RKO (cell line): ENCODE data around the gene ABHD12B.
"Not testable (repeated sequence)": the region's sequence is repeated elsewhere in the genome, so short reads cannot be mapped to it uniquely, and the experiment has no call there.

Experiments
- DNase-seq: peaks from one replicate; pipeline ENCODE4 v3.0.0-alpha.2; 2016; ENCODE audit warnings: low spot score

ABHD12B gene

GRCh38 chr14:50897005-50897404 lies 25.2 kb downstream of the ABHD12B start:
- not testable (repeated sequence) for DNase-seq

- no peak for DNase-seq
These were observed 25.9 kb downstream of the ABHD12B start for GRCh38 chr14:50897658-50898175.

DNA sequence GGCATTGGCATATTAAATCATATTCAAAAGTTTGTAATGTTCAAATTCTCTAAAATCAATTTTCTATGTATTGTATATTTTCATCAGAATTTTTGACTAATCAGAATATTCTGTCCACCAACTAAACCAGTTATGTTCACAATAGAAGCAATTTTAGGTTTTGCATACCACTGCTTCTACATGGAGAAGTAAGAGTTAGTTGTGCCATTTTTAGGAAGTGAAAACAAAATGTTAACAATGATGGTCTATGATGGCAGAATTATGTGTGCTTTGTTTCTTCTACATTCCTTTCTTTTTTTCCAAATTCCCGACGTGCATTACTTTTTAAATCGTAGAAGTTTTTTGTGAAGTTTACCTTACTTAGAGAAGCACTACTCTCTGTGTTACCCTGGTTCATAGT lies 29.5 kb downstream of the ABHD12B start:
- DNase-seq: no peak

GRCh38 chr14:50904719-50905118 lies 32.9 kb downstream of the ABHD12B start:
- no peak for DNase-seq

DNA sequence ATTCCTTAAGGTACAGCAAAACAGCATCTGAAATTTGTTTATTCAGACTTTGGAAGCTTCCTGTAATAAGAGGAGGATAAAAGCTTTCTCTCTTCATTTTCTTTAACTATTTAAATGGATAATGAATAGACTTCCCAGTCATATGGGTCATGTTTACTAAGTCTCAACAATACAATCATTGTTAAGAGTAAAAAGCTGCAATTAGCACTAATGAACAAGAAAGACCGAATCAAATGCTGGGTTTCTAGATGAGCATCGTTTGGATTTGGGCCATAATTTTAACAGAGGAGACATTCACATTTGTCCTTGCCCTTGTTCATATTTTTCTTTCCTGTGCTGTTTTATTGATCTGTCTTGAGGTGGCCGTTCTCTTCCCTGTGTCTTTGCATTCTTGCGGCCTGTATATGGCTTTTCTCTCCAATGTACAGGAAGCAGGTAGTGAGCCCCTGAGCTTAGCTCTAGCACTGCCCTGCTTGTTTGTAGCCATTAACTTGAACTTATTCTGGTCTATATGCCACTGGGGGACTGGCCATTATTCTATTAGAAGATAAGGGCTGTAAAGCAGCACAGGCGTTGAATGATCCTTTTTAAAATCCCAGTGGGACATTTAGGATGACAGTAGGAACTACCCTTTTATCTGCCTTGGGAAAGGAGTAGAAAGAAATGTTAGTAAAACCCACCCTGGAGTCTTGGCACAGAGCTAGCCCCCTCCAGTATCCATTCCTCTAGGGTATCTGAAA lies 34.6 kb downstream of the ABHD12B start:
- DNase-seq: no peak

DNA sequence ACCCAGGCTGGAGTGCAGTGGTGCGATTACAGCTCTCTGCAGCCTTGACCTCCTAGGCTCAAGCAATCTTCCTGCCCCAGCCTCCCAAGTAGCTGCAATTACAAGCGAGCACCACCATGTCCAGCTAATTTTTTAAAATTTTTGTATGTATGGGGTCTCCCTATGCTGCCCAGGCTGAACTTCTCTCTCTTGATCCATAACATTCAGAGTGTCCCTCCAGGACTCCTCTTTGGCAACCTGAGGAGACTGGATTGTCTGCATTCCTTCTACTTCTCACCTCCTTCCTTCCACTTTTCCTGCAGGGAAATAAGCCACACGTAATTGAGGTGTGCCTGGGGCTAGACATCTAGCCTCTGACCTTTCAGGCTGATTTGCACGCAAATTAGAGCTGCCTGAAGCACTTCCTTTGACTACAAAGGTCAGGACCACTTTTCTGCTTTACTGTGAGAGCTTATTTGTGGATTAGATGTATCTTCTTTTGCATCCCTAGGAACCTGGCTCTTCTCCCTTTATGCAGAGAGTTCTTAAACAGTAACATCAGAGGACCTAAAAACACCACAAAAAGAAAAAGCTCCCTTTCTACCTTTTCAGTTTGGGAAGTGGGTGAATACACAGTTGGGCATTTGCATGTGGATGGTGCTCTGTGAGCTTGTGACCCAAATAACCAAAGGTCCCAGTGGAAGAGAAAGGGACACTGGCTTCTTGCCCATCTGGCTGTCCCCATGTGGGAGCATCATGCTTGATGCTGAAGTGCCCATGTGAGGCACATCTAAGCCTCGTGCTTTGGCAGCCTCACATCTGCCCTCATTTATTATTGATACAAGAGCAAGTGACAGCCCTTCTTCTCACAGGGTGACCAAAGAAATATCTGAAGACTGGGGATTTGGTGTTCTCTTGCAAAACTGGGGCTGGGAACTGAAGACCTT lies 38.9 kb downstream of the ABHD12B start:
- no peak for DNase-seq

GRCh38 chr14:50917449-50917848 lies 45.6 kb downstream of the ABHD12B start:
- no peak for DNase-seq

- not testable (repeated sequence) for DNase-seq
These were observed 47.7 kb downstream of the ABHD12B start for GRCh38 chr14:50919524-50919923.

DNA sequence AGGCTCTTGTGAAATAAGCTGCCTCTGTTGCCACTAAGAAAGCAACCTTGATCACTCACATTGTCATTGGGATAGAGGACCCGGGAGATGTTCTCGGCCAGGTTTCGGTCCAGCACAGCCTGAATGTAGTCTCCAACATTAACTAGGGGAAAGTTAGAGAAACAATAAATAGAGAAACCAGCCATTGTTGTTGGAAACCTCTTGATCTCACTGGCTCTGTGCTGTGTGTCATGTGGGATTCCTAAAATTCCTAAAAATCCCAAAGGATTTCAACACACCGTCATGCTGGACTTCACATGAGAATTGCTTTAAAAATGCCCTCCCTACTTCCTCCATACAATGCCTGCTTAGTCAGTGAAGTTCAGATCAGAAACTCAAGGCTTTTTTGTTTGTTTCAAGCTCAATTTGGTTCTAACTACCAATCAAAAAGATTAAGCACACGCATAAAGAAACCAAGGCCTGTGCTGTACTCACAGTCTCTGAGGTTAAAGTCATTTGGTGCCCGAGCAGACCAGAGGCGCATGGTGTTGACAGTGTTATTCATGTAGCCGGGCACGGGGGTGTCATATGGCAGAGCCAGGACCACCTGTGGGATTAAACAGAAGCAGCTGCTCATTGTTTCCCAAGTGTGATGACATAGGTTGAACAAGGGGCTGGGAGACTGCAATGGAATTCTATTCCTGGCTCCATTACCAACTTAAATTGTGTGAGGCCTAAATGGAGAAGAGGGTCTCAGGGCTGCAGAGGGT lies 48.8 kb downstream of the ABHD12B start:
- DNase-seq: no peak

DNA sequence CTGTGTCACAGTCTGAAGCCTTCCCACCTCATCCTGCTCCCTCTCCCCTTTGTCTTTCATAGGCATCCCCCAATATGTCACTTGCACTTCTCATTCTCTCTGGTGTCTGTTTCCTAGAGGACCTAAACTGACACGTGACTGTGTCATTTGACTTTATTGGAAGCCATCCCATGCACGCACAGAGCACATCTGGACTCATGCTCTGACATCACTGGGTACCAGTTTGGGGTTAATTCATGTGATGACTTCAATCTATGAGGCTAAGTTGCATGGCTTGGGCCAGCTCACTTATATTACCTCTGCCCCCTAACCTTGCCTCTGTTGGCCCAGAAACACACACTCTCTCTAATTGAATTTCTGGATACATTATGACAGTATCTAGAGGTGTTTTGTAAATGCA lies 51.0 kb downstream of the ABHD12B start:
- no peak for DNase-seq

DNA sequence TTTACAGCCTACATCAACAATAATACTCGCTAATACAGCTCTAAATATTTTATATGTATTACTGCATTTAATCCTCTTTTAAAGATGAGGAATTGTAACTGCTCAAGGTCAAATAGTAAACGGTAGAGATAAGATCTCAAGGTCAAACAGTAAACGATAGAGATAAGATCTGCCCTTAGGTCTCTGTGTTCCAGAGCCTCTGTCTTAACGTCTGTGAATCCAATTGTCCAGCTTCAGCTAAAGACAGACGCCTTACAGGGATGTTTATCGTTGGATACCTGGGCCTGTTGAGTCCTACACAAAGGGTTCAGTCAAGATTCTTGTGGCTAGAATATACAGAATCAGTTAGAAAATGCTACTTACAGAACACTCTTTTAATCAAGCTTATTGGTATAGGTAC lies 52.4 kb downstream of the ABHD12B start:
- no peak for DNase-seq

DNA sequence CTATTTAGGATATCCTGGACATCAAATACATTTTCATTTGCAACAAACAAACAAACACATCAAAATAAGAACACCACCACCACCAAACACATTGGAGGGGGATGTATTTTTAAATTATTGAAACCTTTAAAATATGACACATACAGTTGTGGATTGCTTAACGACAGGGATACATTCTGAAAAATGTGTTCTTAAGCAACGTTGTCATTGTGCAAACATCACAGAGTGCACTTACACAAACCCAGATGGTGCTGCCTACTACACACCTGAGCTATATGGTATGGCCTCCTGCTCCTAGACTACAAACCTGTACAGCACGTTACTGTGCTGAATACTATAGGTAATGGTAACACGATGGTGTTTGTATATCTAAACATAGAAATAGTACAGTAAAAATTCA lies 53.0 kb downstream of the ABHD12B start:
- DNase-seq: no peak

- DNase-seq: no peak
These were observed 55.1 kb downstream of the ABHD12B start for GRCh38 chr14:50926851-50927386.

GRCh38 chr14:50928002-50928635 lies 56.3 kb downstream of the ABHD12B start:
- no peak for DNase-seq

DNA sequence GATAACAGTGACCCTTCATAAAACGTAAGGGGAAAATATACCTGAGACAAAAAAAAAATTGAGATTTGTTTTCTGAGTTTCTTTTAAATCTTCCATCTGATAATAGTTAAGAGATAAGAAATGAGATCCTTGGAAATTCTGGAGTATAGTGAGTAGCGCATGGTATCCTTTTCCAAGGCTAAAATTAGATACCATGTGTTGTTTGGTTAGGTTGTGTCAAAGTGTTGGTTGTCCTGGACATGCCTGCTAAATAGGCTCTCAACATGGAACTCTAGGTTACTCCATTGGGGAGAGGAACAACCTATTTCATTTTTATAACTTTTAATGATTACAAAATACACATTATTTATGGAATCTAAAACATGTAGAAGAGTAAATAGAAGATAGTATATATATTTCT lies 57.7 kb downstream of the ABHD12B start:
- DNase-seq: no peak

DNA sequence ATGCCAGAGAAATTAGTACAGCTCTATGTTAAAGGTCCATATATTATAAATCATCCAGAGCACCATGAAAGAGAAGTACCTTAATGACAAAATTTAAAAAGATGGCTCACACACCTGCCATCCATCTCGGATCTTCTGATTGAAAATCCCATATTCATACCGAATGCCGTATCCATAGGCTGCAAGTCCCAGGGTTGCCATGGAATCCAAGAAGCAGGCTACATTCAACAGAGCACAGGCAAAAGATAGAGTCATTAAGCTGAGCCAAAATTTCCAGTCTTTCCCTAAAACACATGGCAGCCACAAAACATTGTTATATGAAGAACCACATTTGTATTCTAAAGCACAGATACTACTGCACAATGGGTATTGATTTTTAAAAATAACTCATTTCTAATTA lies 59.7 kb downstream of the ABHD12B start:
- no peak for DNase-seq

DNA sequence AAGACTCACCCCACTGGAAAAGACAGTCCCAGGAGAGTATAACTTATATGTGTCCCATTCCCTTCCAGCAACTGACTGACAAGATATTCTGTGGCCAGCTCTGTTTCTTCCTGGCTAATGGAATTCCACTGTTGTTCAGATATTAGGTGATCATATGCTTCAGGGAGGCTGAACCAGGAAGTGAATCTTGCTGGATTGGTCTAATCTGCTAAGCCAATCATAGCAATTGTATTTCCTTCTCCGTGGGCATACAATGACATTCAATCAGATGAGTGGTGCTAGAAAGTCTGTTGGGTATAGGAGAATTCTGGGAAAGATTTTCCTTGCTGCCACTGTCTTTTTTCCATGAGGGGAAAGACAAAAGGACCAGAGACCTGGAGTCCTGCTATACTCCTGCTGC lies 60.3 kb downstream of the ABHD12B start:
- no peak for DNase-seq

GRCh38 chr14:50932592-50933495 lies 61.0 kb downstream of the ABHD12B start:
- DNase-seq: no peak

GRCh38 chr14:50935126-50936015 lies 63.5 kb downstream of the ABHD12B start:
- DNase-seq: no peak

GRCh38 chr14:50936016-50936340 lies 64.1 kb downstream of the ABHD12B start:
- DNase-seq: no peak
